ENCODE results near the gene PIK3C2G. TPM values are rescaled to one million over a fixed set of nuclear protein-coding genes. Genes with fewer than 3 reads are reported as not detected.
A peak's percentile ranks its signal among the peaks of the same experiment; 100 is the strongest.
"Not testable (repeated sequence)": the region's sequence is repeated elsewhere in the genome, so short reads cannot be mapped to it uniquely, and the experiment has no call there.

Gene PIK3C2G
- polyA plus RNA-seq, 5 donors = 13.4 to 26.7 (median 19.6) TPM

GRCh38 chr12:18470251-18470650, 208.9 kb downstream of the PIK3C2G start:
- DNase-seq = no peak

DNA sequence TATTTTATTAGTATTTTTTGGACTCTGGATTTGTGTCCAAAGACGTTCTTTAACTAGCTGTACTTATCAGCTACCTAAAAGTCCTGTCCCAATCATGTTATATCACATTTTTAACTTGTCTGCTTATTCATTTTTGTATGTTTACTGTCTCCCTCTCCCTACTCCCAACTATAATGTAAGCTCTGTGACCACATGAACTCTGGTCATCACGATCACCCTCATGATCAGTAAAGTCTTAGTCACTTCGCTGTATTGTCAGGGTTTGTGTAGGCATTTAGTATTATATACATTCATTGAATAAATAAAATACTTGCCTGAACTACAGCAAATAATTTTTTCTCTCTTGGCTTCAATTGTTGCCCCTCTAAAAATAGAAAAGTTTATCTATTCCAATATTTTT, 211.0 kb downstream of the PIK3C2G start:
- DNase-seq = no peak

GRCh38 chr12:18472806-18473205, 211.5 kb downstream of the PIK3C2G start:
- DNase-seq = no peak

- DNase-seq = no peak
Observed at GRCh38 chr12:18476861-18477260, 215.5 kb downstream of the PIK3C2G start.

GRCh38 chr12:18479256-18479655, 217.9 kb downstream of the PIK3C2G start:
- DNase-seq = no peak

GRCh38 chr12:18482601-18483120, 221.3 kb downstream of the PIK3C2G start:
- no peak for DNase-seq

GRCh38 chr12:18483698-18484325, 222.5 kb downstream of the PIK3C2G start:
- DNase-seq = no peak

- DNase-seq = no peak
Observed at GRCh38 chr12:18486036-18486435, 224.7 kb downstream of the PIK3C2G start.

DNA sequence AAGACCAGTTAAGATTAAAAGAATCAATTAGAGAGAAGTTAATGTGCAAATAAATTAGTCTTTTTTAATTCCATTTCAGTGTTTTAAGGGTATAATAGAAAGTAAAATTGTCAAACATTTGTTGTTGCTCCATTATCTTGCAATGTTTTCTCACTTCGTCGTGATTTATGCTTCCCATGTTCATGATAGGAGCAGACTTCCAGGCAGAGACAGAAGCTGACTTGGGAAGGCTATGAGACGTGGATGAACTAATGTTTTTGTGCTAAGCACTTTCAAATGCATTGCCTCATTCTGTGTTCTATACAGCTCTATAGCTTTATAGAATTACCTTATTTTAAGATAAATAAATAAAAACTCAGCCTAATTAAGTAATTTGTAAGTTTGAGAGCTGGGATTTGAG, 226.2 kb downstream of the PIK3C2G start:
- DNase-seq = no peak

- peak in 1 of 2 donors; percentile 24 for DNase-seq
Observed at GRCh38 chr12:18492372-18493025, 231.2 kb downstream of the PIK3C2G start.

DNA sequence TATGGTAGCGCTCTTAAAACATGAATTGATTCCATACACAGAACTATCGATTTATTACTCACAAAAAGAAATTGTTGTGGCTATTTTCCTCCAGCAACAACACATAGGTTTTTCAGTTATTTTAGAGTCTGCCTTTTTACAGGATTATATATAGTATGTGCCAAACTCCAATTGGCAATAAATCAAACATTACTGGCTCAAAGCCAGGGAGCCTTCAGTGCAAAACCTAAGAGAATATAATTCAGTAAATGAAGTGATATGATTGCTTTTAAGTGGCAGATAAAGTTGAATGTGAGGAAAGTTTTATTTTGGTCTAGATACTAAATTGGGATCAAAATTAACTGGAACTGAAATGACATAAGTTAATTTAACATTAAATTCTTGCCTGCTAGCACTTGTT, 234.8 kb downstream of the PIK3C2G start:
- no peak for DNase-seq

- not testable (repeated sequence) for DNase-seq
Observed at GRCh38 chr12:18500160-18500574, 238.8 kb downstream of the PIK3C2G start.

- not testable (repeated sequence) for DNase-seq
Observed at GRCh38 chr12:18500736-18501135, 239.4 kb downstream of the PIK3C2G start.

- no peak for DNase-seq
Observed at GRCh38 chr12:18502422-18502968, 241.2 kb downstream of the PIK3C2G start.

GRCh38 chr12:18521461-18521860, 260.1 kb downstream of the PIK3C2G start:
- DNase-seq = no peak

DNA sequence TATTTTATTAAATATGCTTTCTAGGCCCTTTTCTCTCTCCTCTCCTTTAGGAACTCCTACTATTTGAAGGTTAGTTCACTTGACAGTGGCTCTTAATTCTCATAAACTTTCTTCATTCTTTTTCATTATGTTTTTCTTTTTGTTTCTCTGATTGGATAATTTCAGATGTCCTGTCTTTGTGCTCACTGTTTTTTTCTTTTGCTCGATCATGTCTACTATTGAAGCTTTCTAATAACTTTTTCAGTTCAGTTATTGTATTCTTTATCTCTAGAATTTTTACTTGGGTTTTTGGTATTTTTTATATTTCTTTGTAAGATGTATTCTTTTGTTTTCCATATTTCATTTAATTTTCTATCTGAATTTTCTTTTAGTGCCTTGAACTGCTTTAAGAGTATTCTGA, 261.5 kb downstream of the PIK3C2G start:
- DNase-seq = no peak

GRCh38 chr12:18542497-18542896, 281.2 kb downstream of the PIK3C2G start:
- DNase-seq = not testable (repeated sequence)

DNA sequence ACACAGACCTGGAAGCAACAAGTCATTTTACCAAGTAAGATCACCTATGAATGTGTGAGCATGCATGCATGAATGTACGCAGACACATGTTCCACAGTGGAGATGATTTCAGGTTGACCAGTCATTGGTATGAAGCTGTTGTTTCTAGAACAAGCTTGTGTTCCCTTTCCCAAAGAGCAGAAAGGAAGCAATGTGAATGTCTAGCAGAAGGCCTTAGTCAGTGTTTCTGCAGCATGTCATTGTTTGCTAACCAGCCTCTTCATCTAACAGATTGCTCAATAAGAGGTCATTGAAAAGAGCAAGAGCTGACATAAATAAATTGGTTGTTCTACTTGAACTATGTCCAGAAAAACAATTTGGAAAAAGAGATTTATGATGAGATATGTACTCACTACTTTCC, 285.1 kb downstream of the PIK3C2G start:
- peak; percentile 19 to 33 for DNase-seq

GRCh38 chr12:18549598-18549997, 288.3 kb downstream of the PIK3C2G start:
- no peak for DNase-seq

GRCh38 chr12:18551106-18551505, 289.8 kb downstream of the PIK3C2G start:
- no peak for DNase-seq

DNA sequence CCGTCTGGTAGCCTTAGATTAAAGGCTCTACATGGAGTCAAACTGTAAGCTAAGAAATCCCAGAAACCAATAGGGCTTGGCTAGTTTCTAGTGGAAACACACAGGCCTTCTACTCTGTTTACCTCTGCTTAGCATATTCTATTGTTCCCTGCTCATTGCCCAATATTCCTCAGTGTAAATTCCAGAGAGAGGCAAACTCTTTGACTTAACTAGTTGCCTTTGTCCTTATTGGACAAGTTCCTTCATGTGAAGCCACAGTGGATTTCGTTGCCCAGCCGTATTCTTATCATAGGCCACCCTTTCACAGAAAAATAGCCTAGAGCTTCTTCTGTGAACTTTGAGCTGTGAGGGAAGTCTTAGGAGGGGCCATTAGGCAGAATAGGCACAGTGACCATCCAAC, 290.4 kb downstream of the PIK3C2G start:
- no peak for DNase-seq

GRCh38 chr12:18552829-18553228, 291.5 kb downstream of the PIK3C2G start:
- no peak for DNase-seq

DNA sequence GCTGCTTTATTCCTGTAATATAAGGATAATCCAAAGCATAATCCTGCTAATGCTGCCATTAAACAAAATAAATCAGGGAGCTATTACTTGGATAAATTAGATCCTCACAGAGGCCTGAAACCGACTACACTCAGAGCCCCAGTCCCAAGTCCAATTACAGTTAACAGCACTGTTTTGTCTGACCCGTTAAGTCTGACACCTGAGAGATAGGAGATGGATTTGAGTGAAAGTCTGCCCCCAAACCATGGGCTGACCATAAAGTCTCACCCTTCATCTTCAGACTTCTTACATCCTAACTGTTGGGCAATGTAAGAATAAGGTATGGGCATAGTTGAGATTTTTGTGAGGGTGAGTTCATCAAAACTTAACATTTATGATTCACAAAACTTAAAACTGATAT, 294.8 kb downstream of the PIK3C2G start:
- DNase-seq = no peak
